GM12878 (cell line): Measurements from ENCODE around the gene HDGF. TPM values are rescaled to one million over a fixed set of nuclear protein-coding genes. Genes with fewer than 3 reads are reported as not detected.

Experiments used
- BCL3 ChIP-seq: IDR thresholded peaks from 2 replicates; pipeline ENCODE4 v1.6.1; 2011; ENCODE audit warnings: borderline replicate concordance, low read depth, mild to moderate bottlenecking, moderate library complexity, low read length; ENCODE audit not compliant: insufficient read depth, poor library complexity, severe bottlenecking
- BHLHE40 ChIP-seq, 2 experiments: fragments of 450-650 bp in 1 of 2; IDR thresholded peaks; 2 replicates each; pipeline ENCODE4 v1.6.1; 2011 to 2017; ENCODE audit warnings: low read depth in 2 of 2, borderline replicate concordance in 1 of 2, improper control_type of control experiment in 1 of 2, low read length in 1 of 2, mild to moderate bottlenecking in 1 of 2
- IRF3 ChIP-seq: fragments of 450-650 bp; IDR thresholded peaks from 2 replicates; pipeline ENCODE4 v1.6.1; 2014; ENCODE audit warnings: mild to moderate bottlenecking
- TAF1 ChIP-seq: IDR thresholded peaks from 2 replicates; pipeline ENCODE4 v1.6.1; 2011; ENCODE audit warnings: mild to moderate bottlenecking, low read depth, low read length, borderline replicate concordance
- ZZZ3 ChIP-seq: IDR thresholded peaks from 2 replicates; pipeline ENCODE4 v1.6.1; 2011; ENCODE audit warnings: low read depth; ENCODE audit not compliant: control insufficient read depth, insufficient read length
- polyA plus RNA-seq, 11 experiments: library from polyadenylated mRNA; depleted of rRNA in 4 of 11; unstranded in 6 of 11; stranded (reverse) in 5 of 11; fragments of >200 nt; fragmentation: Nextera tagmentation in 4 of 11; fragmentation: Illumina TruSeq in 1 of 11; extraction: Ambion mirVana in 4 of 11; extraction: Trizol in 1 of 11; gene quantifications; 1 replicate in 1 of 11; 2 replicates in 10 of 11; pipeline versions ENCODE4 v1.2.1 to v1.2.3, GENCODE V29; 2011 to 2016; ENCODE audit warnings: inconsistent platforms in 2 of 11, missing spikeins in 2 of 11, low read depth in 1 of 11
- total RNA-seq, 4 experiments: library from RNA; depleted of rRNA in 3 of 4; stranded (reverse); fragments of >200 nt in 3 of 4; fragmentation: Illumina TruSeq in 1 of 4; extraction: Trizol in 1 of 4; gene quantifications; 2 replicates each; pipeline versions ENCODE4 v1.2.1 to v1.2.3, GENCODE V29; 2013 to 2021
- TF ChIP-seq, protein P1 (sequence below): IDR thresholded peaks from 2 replicates; pipeline ENCODE4 v1.6.1; 2011; ENCODE audit warnings: low read depth, low read length, improper control_type of control experiment, borderline replicate concordance
- TF ChIP-seq, protein P2 (sequence below): fragments of 450-650 bp; IDR thresholded peaks from 2 replicates; pipeline ENCODE4 v1.6.1; 2018; ENCODE audit warnings: borderline replicate concordance, mild to moderate bottlenecking; ENCODE audit not compliant: partially characterized antibody
- TF ChIP-seq, protein P3 (sequence below): fragments of 450-650 bp; IDR thresholded peaks from 2 replicates; pipeline ENCODE4 v1.6.1; 2017; ENCODE audit warnings: antibody characterized with exemption, mild to moderate bottlenecking, moderate library complexity

HDGF gene
- total and polyA plus RNA-seq, 10 of the 15 experiments (the other 5 are each of a cell fraction or from before 2014, with no cell fraction given) = 28.3 to 372 (median 209) TPM

DNA sequence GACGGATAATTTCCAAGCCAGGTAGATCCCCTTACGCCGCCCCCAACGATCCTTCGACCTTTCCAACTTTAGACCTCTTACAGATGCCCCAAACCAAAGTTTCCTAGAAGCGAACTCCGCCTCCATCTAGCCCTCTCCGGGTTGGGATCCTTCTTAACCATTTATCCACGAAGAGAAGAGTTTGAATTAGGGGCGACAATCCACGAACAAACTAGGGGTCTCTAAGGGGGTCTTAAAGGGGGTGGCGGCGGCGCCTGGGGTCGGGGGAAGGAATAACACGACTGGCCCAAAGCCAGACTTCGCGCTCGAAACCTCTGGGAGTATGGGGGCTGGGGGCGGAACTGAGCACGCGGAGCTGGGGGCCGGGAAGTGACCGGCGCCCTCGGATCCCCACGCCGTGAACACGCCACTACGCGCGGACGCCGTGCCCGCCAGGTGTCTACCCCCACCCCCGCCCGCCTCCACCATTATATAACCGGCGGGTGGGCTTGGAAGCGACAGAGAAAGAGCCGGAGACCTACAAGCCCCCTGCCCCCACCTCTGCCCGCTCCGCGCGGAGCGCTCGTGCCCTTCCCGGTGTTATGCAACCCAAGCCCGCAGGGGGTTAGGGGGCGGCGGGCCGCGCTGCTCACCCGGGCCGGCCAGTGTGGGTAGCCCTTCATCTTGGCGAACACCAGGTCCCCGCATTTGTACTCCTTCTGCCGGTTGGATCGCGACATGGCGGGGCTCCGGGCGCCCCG is 594 bp downstream of the HDGF start (continued):
- TF ChIP-seq, protein P1, sequence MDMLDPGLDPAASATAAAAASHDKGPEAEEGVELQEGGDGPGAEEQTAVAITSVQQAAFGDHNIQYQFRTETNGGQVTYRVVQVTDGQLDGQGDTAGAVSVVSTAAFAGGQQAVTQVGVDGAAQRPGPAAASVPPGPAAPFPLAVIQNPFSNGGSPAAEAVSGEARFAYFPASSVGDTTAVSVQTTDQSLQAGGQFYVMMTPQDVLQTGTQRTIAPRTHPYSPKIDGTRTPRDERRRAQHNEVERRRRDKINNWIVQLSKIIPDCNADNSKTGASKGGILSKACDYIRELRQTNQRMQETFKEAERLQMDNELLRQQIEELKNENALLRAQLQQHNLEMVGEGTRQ = no peak
- no peak for TF ChIP-seq BCL3
- TF ChIP-seq BHLHE40 (IDR thresholded peaks at IDR 0.05; ENCODE audit: borderline replicate concordance in 1 of 2, low read depth in 2 of 2, low read length in 1 of 2) = peak in 1 of 2 experiments; percentile 60; a peak in 1 of 4 replicates
- TF ChIP-seq, protein P2, sequence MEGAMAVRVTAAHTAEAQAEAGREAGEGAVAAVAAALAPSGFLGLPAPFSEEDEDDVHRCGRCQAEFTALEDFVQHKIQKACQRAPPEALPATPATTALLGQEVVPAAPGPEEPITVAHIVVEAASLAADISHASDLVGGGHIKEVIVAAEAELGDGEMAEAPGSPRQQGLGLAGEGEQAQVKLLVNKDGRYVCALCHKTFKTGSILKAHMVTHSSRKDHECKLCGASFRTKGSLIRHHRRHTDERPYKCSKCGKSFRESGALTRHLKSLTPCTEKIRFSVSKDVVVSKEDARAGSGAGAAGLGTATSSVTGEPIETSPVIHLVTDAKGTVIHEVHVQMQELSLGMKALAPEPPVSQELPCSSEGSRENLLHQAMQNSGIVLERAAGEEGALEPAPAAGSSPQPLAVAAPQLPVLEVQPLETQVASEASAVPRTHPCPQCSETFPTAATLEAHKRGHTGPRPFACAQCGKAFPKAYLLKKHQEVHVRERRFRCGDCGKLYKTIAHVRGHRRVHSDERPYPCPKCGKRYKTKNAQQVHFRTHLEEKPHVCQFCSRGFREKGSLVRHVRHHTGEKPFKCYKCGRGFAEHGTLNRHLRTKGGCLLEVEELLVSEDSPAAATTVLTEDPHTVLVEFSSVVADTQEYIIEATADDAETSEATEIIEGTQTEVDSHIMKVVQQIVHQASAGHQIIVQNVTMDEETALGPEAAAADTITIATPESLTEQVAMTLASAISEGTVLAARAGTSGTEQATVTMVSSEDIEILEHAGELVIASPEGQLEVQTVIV = no peak
- peak; percentile 8; the same call in 1 of the 2 replicates for TF ChIP-seq TAF1
- TF ChIP-seq ZZZ3 = no peak
- TF ChIP-seq, protein P3, sequence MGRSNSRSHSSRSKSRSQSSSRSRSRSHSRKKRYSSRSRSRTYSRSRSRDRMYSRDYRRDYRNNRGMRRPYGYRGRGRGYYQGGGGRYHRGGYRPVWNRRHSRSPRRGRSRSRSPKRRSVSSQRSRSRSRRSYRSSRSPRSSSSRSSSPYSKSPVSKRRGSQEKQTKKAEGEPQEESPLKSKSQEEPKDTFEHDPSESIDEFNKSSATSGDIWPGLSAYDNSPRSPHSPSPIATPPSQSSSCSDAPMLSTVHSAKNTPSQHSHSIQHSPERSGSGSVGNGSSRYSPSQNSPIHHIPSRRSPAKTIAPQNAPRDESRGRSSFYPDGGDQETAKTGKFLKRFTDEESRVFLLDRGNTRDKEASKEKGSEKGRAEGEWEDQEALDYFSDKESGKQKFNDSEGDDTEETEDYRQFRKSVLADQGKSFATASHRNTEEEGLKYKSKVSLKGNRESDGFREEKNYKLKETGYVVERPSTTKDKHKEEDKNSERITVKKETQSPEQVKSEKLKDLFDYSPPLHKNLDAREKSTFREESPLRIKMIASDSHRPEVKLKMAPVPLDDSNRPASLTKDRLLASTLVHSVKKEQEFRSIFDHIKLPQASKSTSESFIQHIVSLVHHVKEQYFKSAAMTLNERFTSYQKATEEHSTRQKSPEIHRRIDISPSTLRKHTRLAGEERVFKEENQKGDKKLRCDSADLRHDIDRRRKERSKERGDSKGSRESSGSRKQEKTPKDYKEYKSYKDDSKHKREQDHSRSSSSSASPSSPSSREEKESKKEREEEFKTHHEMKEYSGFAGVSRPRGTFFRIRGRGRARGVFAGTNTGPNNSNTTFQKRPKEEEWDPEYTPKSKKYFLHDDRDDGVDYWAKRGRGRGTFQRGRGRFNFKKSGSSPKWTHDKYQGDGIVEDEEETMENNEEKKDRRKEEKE = no peak
- TF ChIP-seq IRF3 = no peak
